DND-41 (cell line): ENCODE results near the gene SMARCA5.
A peak's percentile ranks its signal among the peaks of the same experiment; 100 is the strongest.
"Not testable (repeated sequence)": the region's sequence is repeated elsewhere in the genome, so short reads cannot be mapped to it uniquely, and the experiment has no call there.

ENCODE experiments used
- ATAC-seq: fragments of 200-7000 bp; cut with Tn5 transposase; 3 replicates; pipeline ENCODE4 v1.9.1; 2021; ENCODE audit warnings: low read depth; ENCODE audit not compliant: insufficient read depth
- DNase-seq: peaks from one replicate; pipeline ENCODE4 v3.0.0-alpha.2; 2020
- H2AFZ ChIP-seq: 2 replicates; pipeline ENCODE4 v1.6.0; 2012; ENCODE audit warnings: low read depth, low read length
- H3K27ac ChIP-seq: 2 replicates; pipeline ENCODE4 v1.5.1; 2012; ENCODE audit warnings: low read length, inconsistent platforms
- H3K27me3 ChIP-seq: fragments of 200-600 bp; sonication (generic); 2 replicates; pipeline ENCODE4 v1.6.0; 2012; ENCODE audit warnings: low read length, mild to moderate bottlenecking, inconsistent platforms; ENCODE audit not compliant: insufficient read depth, poor library complexity
- H3K36me3 ChIP-seq: 2 replicates; pipeline ENCODE4 v1.5.1; 2012; ENCODE audit warnings: low read length, inconsistent platforms; ENCODE audit not compliant: insufficient read depth
- H3K4me1 ChIP-seq: 2 replicates; pipeline ENCODE4 v1.5.1; 2012; ENCODE audit warnings: mild to moderate bottlenecking, low read length; ENCODE audit not compliant: insufficient read depth
- H3K4me2 ChIP-seq: 2 replicates; pipeline ENCODE4 v1.6.0; 2012; ENCODE audit warnings: mild to moderate bottlenecking, moderate library complexity, low read length, inconsistent platforms; ENCODE audit not compliant: insufficient read depth
- H3K4me3 ChIP-seq, 2 experiments: fragments of 200-600 bp in 1 of 2; shearing (Covaris generic) in 1 of 2; 2 replicates each; pipeline ENCODE4 v1.5.1; 2012 to 2016; ENCODE audit warnings: inconsistent platforms in 2 of 2, low read length in 2 of 2, mild to moderate bottlenecking in 2 of 2, low read depth in 1 of 2, moderate library complexity in 1 of 2
- H3K79me2 ChIP-seq: 2 replicates; pipeline ENCODE4 v1.6.0; 2012; ENCODE audit warnings: low read length, inconsistent platforms; ENCODE audit not compliant: insufficient read depth
- H3K9ac ChIP-seq: 2 replicates; pipeline ENCODE4 v1.6.0; 2012; ENCODE audit warnings: low read depth, mild to moderate bottlenecking, inconsistent platforms, low read length, moderate library complexity
- H3K9me3 ChIP-seq: 2 replicates; pipeline ENCODE4 v1.5.1; 2012; ENCODE audit warnings: low read length, moderate library complexity, mild to moderate bottlenecking, inconsistent platforms; ENCODE audit not compliant: insufficient read depth, severe bottlenecking
- H4K20me1 ChIP-seq: 2 replicates; pipeline ENCODE4 v1.6.0; 2012; ENCODE audit warnings: low read length; ENCODE audit not compliant: insufficient read depth
- CTCF ChIP-seq: IDR thresholded peaks from 2 replicates; pipeline ENCODE4 v1.5.1; 2012; ENCODE audit warnings: borderline replicate concordance, low read length, moderate library complexity, mild to moderate bottlenecking; ENCODE audit not compliant: poor library complexity, severe bottlenecking; ENCODE audit errors: extremely low read depth
- EZH2 ChIP-seq: IDR thresholded peaks from 3 replicates; pipeline ENCODE4 v1.6.1; 2012; ENCODE audit warnings: borderline replicate concordance, low read depth, mild to moderate bottlenecking, moderate library complexity, low read length, inconsistent platforms; ENCODE audit not compliant: severe bottlenecking

SMARCA5 gene

DNA sequence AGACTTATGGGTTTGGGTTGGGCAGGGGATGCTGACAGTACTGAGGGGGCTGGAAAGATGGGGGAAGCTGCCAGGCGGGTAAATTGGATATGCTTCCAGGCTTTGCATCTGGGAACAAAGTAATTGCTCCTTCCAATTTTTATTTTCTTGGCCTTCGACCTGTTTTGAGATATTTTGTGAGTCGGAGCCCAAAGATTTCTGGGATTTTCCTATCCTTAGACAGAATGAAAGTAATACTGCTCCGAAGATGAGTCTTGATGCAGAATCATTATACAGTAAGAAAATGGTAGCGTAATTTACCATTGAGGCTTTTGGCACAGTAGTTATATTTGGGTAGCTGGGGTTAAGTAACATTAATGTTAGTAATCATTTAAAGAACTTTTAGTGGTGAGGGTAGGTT lies 1.4 kb downstream of the SMARCA5 start:
- no peak overlapping the region for H2AFZ ChIP-seq
- peak overlapping the region; percentile 91 for H3K4me2 ChIP-seq
- H3K9ac ChIP-seq = peak overlapping the region; percentile 96
- peaks cover 66% of the 10 kb centered on the region for H3K79me2 ChIP-seq
- peak overlapping the region; percentile 98 to 100 for H3K4me3 ChIP-seq
- H3K36me3 ChIP-seq = peaks cover 47% of the 10 kb centered on the region
- H3K27ac ChIP-seq = peak overlapping the region; percentile 83; the same call in 1 of the 2 replicates
- peaks cover 46% of the 10 kb centered on the region for H4K20me1 ChIP-seq
- TF ChIP-seq CTCF (no peak), EZH2 (no peak)
- peaks cover 7% of the 10 kb centered on the region for H3K27me3 ChIP-seq
- no peaks in the 10 kb centered on the region for H3K9me3 ChIP-seq
- ATAC-seq (no peak), DNase-seq (no peak)
- H3K4me1 ChIP-seq = peaks cover 49% of the 10 kb centered on the region

DNA sequence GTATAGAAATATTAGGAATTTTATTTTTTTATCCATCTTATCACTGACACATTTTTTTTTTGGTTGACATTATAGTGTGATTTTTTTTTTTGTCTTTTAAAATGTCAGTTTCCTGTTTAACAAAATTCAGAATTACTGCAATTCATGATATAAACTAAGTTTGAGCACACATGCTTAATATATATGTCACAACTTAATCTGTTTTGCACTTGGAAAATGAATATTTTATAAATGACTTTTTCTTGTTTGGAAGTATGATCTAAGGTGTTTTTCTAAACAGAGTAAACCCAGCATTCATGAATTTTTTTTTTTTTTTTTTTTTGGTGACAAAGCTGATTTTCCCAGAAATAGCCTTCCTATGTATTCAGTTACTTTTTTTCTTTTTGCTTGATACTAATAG lies 2.4 kb downstream of the SMARCA5 start:
- no peaks in the 10 kb centered on the region for H3K9me3 ChIP-seq
- H3K36me3 ChIP-seq = peaks cover 56% of the 10 kb centered on the region
- TF ChIP-seq CTCF (no peak), EZH2 (no peak)
- peak overlapping the region; percentile 91 for H3K4me2 ChIP-seq
- peaks cover 53% of the 10 kb centered on the region for H4K20me1 ChIP-seq
- DNase-seq (no peak), ATAC-seq (no peak)
- no peak overlapping the region for H2AFZ ChIP-seq
- peaks cover 50% of the 10 kb centered on the region for H3K4me1 ChIP-seq
- H3K79me2 ChIP-seq = peaks cover 76% of the 10 kb centered on the region
- H3K27me3 ChIP-seq = no peaks in the 10 kb centered on the region
- H3K4me3 ChIP-seq = peak overlapping the region; percentile 98 to 100; a peak in 3 of 4 replicates
- H3K27ac ChIP-seq = no peak overlapping the region
- 0 out of 2 replicates have a peak overlapping the region, but pooled peaks have one; percentile 96 for H3K9ac ChIP-seq

DNA sequence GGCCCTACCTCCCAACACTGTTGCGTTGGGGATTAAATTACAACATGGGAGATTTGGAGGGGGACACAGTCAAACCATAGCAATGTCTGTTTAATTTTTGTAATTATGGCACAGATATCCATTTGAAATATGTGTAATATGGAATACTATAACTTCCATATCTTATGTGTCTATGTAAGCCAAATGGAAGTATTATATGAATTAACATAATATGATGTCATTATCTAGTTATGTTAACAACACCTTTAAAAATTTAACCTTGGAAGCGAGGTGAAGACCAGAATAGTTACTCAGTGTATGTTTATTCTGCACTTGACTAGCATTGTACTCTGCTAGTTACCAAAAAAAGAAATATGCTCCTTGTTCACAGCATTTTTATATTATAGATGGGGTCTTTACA lies 4.3 kb downstream of the SMARCA5 start:
- no peak for DNase-seq
- H3K4me1 ChIP-seq = peaks cover 41% of the 10 kb centered on the region
- H2AFZ ChIP-seq = no peak overlapping the region
- H4K20me1 ChIP-seq = peaks cover 54% of the 10 kb centered on the region
- no peaks in the 10 kb centered on the region for H3K9me3 ChIP-seq
- H3K4me3 ChIP-seq = peak overlapping the region in 1 of 2 experiments; percentile 24; a peak in 1 of 4 replicates
- no peaks in the 10 kb centered on the region for H3K27me3 ChIP-seq
- H3K79me2 ChIP-seq = peaks cover 89% of the 10 kb centered on the region
- peak overlapping the region; percentile 91; the same call in 1 of the 2 replicates for H3K4me2 ChIP-seq
- TF ChIP-seq CTCF = no peak
- no peak for TF ChIP-seq EZH2
- no peak for ATAC-seq
- H3K36me3 ChIP-seq = peaks cover 75% of the 10 kb centered on the region
- no peak overlapping the region for H3K27ac ChIP-seq
- no peak overlapping the region for H3K9ac ChIP-seq

GRCh38 chr4:143524211-143524610 lies 10.7 kb downstream of the SMARCA5 start:
- TF ChIP-seq EZH2 = no peak
- TF ChIP-seq CTCF = no peak
- H3K9me3 ChIP-seq = no peaks in the 10 kb centered on the region
- no peak overlapping the region for H3K4me3 ChIP-seq
- peaks cover 95% of the 10 kb centered on the region for H3K36me3 ChIP-seq
- H4K20me1 ChIP-seq = peaks cover 16% of the 10 kb centered on the region; the same call in 1 of the 2 replicates
- H3K4me1 ChIP-seq = peaks cover 7% of the 10 kb centered on the region; the same call in 1 of the 2 replicates
- H3K4me2 ChIP-seq = no peak overlapping the region
- H3K79me2 ChIP-seq = peaks cover 54% of the 10 kb centered on the region
- no peak for DNase-seq
- ATAC-seq = no peak
- H3K27ac ChIP-seq = no peak overlapping the region
- no peak overlapping the region for H3K9ac ChIP-seq
- no peaks in the 10 kb centered on the region for H3K27me3 ChIP-seq
- H2AFZ ChIP-seq = no peak overlapping the region

GRCh38 chr4:143528046-143528445 lies 14.5 kb downstream of the SMARCA5 start:
- DNase-seq, H3K9me3 ChIP-seq, ATAC-seq, H3K27me3 ChIP-seq, H3K4me1 ChIP-seq, H4K20me1 ChIP-seq, H3K4me2 ChIP-seq, H3K9ac ChIP-seq, H2AFZ ChIP-seq, H3K4me3 ChIP-seq, H3K27ac ChIP-seq: not testable (repeated sequence)
- Histone ChIP-seq H3K79me2 (peaks cover 21% of the 10 kb centered on the region), H3K36me3 (peaks cover 95% of the 10 kb centered on the region)
